Measurements from ENCODE around the gene MBD3.
"Not testable (repeated sequence)": the region's sequence is repeated elsewhere in the genome, so short reads cannot be mapped to it uniquely, and the experiment has no call there.

The MBD3 gene

GRCh38 chr19:1568320-1569019 lies 24.2 kb downstream of the MBD3 start, which contains the start of gene MEX3D:
Gene MEX3D, minus strand, starts transcription at chr19:1568325. Its CDS starts 267 bp downstream, at chr19:1568058.
- peak; percentile 38 for DNase-seq

GRCh38 chr19:1567848-1568227 lies 24.8 kb downstream of the MBD3 start:
- no peak for DNase-seq

- no peak for DNase-seq
These were observed 25.4 kb downstream of the MBD3 start for GRCh38 chr19:1567116-1567847.

GRCh38 chr19:1566392-1567115 lies 26.1 kb downstream of the MBD3 start:
- DNase-seq, result peak; percentile 30

GRCh38 chr19:1563251-1563650 lies 29.4 kb downstream of the MBD3 start:
- DNase-seq, result no peak

- no peak for DNase-seq
These were observed 31.3 kb downstream of the MBD3 start for GRCh38 chr19:1561236-1561842.

- DNase-seq, result no peak
These were observed 32.3 kb downstream of the MBD3 start for GRCh38 chr19:1560286-1560882.

- DNase-seq, result no peak
These were observed 34.1 kb downstream of the MBD3 start for GRCh38 chr19:1558552-1558951.

GRCh38 chr19:1556390-1557070 lies 36.1 kb downstream of the MBD3 start:
- no peak for DNase-seq

- no peak for DNase-seq
These were observed 36.9 kb downstream of the MBD3 start for GRCh38 chr19:1555487-1556389.

- DNase-seq, result no peak
These were observed 37.7 kb downstream of the MBD3 start for GRCh38 chr19:1554968-1555367.

- no peak for DNase-seq
These were observed 39.2 kb downstream of the MBD3 start for GRCh38 chr19:1553415-1553814.

GRCh38 chr19:1551068-1552040 lies 41.3 kb downstream of the MBD3 start:
- no peak for DNase-seq

GRCh38 chr19:1549332-1549945 lies 43.2 kb downstream of the MBD3 start:
- DNase-seq, result no peak

GRCh38 chr19:1540365-1540925 lies 52.2 kb downstream of the MBD3 start:
- no peak for DNase-seq

- not testable (repeated sequence) for DNase-seq
These were observed 52.9 kb downstream of the MBD3 start for GRCh38 chr19:1539749-1540148.

- no peak for DNase-seq
These were observed 53.7 kb downstream of the MBD3 start for GRCh38 chr19:1538978-1539377.

GRCh38 chr19:1535699-1536098 lies 57.0 kb downstream of the MBD3 start:
- DNase-seq, result not testable (repeated sequence)

GRCh38 chr19:1534972-1535371 lies 57.7 kb downstream of the MBD3 start:
- DNase-seq, result no peak

Data from NCI-H226 (cell line).